GM20000 (cell line): ENCODE results near the gene C19orf25.

Experiments used
- DNase-seq: peaks from one replicate; pipeline ENCODE4 v3.0.0; 2012; ENCODE audit warnings: low spot score
- TF ChIP-seq, protein P1 (sequence below): IDR thresholded peaks from 2 replicates; pipeline ENCODE4 v1.5.1; 2012; ENCODE audit warnings: mild to moderate bottlenecking, control low read depth; ENCODE audit errors: extremely low read depth, missing control alignments

Gene C19orf25

DNA sequence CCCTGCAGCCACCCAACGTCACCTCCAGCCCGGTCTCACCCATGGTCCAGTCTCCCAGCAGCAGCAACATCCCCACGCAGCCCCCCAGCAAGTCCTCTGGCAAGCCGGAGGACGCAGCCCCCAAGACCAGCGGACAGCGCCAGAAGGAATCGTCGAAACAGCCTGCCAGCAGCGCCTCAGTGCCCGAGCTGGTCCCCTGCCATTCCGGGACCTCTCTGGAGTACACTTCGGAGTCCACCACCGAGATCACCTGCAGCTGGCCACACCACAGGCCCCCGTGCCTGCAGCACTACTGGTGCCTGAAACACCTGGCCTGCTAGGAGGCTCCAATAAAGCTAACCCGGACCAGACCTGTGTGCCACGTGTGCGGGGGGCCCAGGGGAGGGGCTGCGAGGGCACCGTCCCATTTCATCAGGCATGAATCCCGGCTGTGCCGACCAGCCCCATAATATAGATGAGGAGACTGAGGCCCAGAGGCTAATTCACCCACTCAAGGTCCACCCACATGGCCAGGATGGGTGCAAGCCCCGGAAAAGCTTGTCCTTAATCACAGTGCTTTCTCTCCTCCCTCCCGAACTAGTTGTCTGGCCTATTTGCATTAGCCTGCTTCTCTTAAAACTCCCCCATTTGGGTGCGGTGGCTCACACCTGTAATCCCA, 18.7 kb upstream of the C19orf25 start:
- no peak for DNase-seq
- TF ChIP-seq, protein P1, sequence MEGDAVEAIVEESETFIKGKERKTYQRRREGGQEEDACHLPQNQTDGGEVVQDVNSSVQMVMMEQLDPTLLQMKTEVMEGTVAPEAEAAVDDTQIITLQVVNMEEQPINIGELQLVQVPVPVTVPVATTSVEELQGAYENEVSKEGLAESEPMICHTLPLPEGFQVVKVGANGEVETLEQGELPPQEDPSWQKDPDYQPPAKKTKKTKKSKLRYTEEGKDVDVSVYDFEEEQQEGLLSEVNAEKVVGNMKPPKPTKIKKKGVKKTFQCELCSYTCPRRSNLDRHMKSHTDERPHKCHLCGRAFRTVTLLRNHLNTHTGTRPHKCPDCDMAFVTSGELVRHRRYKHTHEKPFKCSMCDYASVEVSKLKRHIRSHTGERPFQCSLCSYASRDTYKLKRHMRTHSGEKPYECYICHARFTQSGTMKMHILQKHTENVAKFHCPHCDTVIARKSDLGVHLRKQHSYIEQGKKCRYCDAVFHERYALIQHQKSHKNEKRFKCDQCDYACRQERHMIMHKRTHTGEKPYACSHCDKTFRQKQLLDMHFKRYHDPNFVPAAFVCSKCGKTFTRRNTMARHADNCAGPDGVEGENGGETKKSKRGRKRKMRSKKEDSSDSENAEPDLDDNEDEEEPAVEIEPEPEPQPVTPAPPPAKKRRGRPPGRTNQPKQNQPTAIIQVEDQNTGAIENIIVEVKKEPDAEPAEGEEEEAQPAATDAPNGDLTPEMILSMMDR = no peak

DNA sequence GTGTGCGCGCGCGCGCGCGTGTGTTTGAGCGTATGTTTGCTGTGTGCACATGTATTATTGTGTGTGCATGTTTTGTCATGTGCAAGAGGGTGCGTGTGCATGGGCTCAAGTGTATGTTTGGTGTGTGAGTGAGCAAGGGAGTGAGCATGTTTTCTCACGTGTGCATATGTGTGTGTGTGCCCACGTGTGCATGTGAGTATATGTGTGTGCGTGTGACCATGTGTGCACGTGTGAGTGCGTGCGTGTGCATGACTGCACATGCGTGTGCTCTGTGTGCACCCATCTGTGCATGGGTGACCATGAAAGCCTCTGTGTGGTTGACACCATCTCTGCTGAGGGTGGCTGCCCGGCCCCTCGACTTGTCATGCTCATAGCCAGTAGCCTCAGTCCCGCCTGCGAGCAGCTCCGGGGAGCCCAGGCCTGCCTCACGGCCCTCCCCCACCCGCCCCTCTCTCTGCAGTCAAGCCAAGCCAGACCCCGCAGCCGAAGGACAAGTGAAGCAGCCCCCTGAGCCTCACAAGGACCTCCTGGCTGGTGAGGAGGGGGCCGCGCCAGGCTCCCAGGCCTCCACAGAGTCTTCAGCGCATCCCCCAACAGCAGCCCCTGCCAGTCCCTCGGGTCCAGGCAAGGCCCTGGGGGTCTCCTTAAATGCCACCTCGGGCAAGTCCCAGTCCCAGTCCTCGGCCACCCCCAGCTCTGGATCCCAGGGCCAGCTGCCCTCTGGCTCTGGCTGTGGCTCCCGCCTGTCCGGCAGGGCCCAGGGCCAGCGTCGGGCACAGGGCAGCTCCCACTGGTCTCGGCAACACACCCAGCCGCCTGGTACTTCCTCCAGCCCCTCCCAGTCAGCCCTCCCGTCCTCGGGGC, 17.9 kb upstream of the C19orf25 start:
- TF ChIP-seq, protein P1 = no peak
- no peak for DNase-seq

DNA sequence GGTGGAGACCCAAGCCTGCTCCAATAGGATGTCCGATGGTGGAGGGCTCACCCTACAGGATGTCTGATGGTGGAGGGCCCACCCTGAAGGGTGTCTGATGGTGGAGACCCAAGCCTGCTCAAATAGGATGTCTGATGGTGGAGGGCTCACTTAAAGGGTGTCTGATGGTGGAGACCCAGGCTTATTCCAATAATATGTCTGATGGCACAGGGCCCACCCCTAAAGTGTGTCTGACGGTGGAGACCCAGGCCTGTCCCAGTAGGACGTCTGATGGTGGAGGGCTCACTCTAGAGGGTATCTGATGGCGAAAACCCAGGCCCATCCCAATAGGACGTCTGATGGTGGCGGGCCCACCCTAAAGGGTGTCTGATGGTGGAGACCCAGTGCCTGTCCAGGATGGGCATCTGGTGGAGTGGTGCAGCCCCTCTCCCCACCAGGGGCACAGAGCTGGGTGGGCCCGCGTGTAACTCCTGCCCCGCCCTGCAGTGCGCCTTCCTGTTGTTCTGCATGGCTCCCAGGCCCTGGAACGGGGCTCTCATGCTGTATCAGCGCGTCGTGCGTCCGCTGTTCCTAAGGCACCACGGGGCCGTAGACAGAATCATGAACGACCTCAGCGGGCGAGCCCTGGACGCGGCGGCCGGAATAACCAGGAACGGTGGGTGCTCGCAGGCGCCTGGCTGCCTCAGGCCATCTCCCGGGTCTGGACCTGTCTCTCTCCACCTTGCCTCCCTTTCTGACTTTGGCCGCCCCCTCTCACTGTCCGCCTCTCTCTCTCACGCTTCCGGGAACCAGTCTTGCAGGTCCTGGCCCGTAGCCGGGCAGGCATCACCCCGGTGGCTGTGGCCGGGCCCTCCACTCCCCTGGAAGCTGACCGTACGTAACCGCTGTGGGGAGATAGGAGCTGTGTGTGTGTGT, 17.0 kb upstream of the C19orf25 start:
- TF ChIP-seq, protein P1 = no peak
- DNase-seq = no peak

DNA sequence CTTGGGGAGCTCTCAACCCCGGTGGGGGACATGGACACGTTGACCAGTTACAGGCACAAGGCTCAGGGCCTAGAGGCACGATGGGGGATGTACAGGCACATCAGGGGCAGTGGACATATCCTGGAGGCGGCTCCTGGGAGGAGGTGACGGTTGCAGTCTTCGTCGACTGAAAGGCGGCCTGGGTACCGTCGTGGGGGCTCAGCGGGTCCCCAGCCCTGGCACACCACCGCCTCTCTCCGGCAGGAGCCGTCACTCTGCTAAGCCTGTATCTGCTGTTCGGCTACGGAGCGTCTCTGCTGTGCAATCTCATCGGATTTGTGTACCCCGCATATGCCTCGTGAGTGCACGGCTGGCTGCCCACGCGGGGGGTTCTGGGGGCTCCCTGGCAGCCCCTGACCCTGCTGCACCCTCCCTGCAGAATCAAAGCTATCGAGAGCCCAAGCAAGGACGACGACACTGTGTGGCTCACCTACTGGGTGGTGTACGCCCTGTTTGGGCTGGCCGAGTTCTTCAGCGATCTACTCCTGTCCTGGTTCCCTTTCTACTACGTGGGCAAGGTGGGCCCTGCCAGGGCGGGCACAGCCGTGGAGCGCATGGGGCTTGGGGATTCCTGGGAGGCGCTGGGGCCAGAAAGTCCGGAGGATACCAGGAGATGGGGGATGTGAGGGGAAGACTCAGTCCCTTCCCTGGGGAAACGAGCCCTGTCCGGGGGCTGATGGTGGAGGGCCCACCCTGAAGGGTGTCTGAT, 16.2 kb upstream of the C19orf25 start:
- no peak for DNase-seq
- TF ChIP-seq, protein P1 = no peak

DNA sequence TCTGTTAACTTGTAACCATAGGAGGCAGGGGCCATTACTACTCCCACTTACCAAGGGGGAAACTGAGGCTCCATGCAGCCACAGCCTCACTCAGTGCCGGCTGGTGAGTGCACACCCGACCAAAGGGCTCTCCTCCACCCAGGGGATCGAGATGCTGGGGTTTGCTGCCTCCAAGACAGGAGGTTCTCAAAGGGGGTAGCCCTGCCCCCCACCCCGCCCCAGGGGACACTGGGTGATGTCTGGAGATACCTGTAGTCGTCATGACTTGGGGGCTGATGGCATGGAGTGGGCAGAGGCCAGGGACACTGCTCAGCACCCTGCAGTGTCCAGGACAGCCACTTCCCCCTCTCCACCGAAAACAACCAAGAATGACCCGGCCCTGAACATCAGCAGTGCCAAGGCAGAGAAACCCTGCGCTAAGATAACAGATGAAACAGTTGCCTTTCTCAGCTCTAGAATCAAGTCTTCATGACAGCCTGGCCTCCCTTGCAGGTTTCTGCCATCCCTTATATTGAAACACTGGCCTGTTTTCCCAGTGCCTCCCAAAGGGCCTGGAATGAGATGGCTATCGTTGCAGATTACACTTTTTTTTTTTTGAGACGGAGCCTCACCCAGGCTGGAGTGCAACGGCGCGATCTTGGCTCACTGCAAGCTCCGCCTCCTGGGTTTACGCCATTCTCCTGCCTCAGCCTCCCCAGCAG, 15.2 kb upstream of the C19orf25 start:
- no peak for DNase-seq
- TF ChIP-seq, protein P1 = no peak

DNA sequence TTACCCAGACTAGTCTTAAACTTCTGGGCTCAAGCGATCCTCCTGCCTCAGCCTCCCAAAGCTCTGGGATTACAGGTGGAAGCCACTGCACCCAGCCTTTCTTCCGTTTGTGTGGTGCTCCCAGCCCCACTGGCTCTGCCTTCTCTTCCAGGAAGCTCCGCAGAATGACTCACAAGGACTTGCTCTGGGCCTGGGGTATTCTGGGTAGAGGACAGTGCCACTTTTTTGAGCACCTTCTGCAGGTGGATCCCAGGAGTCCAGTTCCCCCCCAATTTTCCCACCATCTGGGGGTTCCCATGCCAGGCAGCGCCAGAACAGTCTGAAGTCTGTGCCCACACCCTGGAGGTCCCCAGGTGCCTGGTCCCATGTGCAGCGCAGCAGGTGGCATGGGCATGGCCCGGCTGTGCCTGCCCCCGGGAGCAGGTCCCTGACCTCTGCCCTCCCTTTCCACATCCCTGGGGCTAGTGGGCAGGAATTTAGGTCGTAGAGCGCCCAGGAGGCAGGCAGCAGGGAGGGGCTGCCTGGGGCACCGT, 13.5 kb upstream of the C19orf25 start:
- TF ChIP-seq, protein P1 = no peak
- DNase-seq = no peak
